ENCODE measurements around the gene NPPB.

Gene NPPB

GRCh38 chr1:11842154-11843041 is 16.3 kb downstream of the NPPB start:
- FAIRE-seq (no peak), DNase-seq (ENCODE audit: insufficient read length, low spot score) (no peak)
- TF ChIP-seq CTCF (IDR thresholded peaks at IDR 0.05; ENCODE audit: insufficient read depth, missing control alignments), result no peak

- DNase-seq (ENCODE audit: insufficient read length, low spot score), result no peak
- no peak for FAIRE-seq
- no peak for TF ChIP-seq CTCF (IDR thresholded peaks at IDR 0.05; ENCODE audit: insufficient read depth, missing control alignments)
Observed at GRCh38 chr1:11841245-11842153, 17.2 kb downstream of the NPPB start.

- no peak for TF ChIP-seq CTCF (IDR thresholded peaks at IDR 0.05; ENCODE audit: insufficient read depth, missing control alignments)
- FAIRE-seq (no peak), DNase-seq (ENCODE audit: insufficient read length, low spot score) (no peak)
Observed at GRCh38 chr1:11839727-11840705, 18.7 kb downstream of the NPPB start.

GRCh38 chr1:11838349-11839272 is 20.1 kb downstream of the NPPB start:
- no peak for FAIRE-seq
- TF ChIP-seq CTCF (IDR thresholded peaks at IDR 0.05; ENCODE audit: insufficient read depth, missing control alignments), result peak; percentile 96
- peak; percentile 76 for DNase-seq (ENCODE audit: insufficient read length, low spot score)

- no peak for TF ChIP-seq CTCF (IDR thresholded peaks at IDR 0.05; ENCODE audit: insufficient read depth, missing control alignments)
- DNase-seq (ENCODE audit: insufficient read length, low spot score), result no peak
- no peak for FAIRE-seq
Observed at GRCh38 chr1:11837767-11838348, 20.9 kb downstream of the NPPB start.

Measured in D721Med (cell line).